C4-2B (cell line): ENCODE measurements around the gene TUSC2.

Source experiments
- ZFX ChIP-seq: fragments of 450-650 bp; IDR thresholded peaks from 2 replicates; pipeline ENCODE4 v1.6.1; 2017
- TF ChIP-seq, protein P1 (sequence below): fragments of 450-650 bp; conservative IDR thresholded peaks from 2 replicates; pipeline ENCODE4 v1.5.1; 2017; ENCODE audit warnings: mild to moderate bottlenecking

DNA sequence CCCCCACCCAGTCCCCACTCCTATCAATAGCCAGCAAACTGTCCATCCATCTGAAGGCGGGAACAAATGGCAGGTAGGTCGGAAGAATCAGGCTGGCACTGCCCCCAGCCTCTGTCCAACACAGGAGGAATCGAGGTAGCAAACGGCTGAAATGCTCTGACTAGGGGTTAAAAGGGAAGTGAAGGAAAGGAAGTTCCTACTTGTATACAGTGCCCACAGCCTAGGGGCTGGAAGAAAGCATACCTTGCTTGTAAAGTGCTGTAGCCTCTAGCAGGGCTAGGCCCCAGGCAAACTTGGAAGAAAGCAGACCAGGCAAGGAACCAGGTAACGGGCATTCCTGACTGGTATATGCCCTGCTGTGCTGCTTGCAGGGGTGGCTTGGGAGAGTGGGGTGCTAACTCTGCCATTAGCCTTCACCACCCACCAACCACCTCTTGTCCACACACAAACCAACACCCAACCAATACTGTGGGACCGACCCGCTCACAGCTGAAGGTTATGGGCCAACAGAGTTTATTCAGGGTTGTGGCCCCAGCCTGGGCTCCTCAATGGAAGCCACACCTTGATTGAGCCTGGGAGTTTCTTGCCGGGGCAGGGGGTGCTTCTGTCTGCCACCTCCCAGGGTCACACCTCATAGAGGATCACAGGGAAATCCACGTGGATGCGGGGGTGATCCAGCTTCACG, 2.4 kb downstream of the TUSC2 start:
- TF ChIP-seq, protein P1, sequence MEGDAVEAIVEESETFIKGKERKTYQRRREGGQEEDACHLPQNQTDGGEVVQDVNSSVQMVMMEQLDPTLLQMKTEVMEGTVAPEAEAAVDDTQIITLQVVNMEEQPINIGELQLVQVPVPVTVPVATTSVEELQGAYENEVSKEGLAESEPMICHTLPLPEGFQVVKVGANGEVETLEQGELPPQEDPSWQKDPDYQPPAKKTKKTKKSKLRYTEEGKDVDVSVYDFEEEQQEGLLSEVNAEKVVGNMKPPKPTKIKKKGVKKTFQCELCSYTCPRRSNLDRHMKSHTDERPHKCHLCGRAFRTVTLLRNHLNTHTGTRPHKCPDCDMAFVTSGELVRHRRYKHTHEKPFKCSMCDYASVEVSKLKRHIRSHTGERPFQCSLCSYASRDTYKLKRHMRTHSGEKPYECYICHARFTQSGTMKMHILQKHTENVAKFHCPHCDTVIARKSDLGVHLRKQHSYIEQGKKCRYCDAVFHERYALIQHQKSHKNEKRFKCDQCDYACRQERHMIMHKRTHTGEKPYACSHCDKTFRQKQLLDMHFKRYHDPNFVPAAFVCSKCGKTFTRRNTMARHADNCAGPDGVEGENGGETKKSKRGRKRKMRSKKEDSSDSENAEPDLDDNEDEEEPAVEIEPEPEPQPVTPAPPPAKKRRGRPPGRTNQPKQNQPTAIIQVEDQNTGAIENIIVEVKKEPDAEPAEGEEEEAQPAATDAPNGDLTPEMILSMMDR, result no peak
- no peak for TF ChIP-seq ZFX
